HCT116 (cell line): ENCODE data around the gene ANO6.
A peak's percentile ranks its signal among the peaks of the same experiment; 100 is the strongest.

ENCODE experiments used
- CTCF ChIP-seq, 3 experiments: fragments of 200-600 bp in 1 of 3; sonication (generic) in 1 of 3; IDR thresholded peaks in 2 of 3; conservative IDR thresholded peaks in 1 of 3; 2 replicates each; pipeline ENCODE4 v1.5.1; 2012 to 2017; ENCODE audit warnings: low read depth in 2 of 3, low read length in 2 of 3, antibody characterized with exemption in 1 of 3, borderline replicate concordance in 1 of 3, control low read depth in 1 of 3, mild to moderate bottlenecking in 1 of 3, mixed read lengths in 1 of 3, mixed run types in 1 of 3, moderate library complexity in 1 of 3; ENCODE audit not compliant: insufficient read depth in 1 of 3
- EGR1 ChIP-seq: IDR thresholded peaks from 2 replicates; pipeline ENCODE4 v1.6.1; 2012; ENCODE audit warnings: low read depth
- EZH2phosphoT487 ChIP-seq: fragments of 200-600 bp; IDR thresholded peaks from 2 replicates; pipeline ENCODE4 v1.6.1; 2018; ENCODE audit warnings: antibody characterized with exemption, borderline replicate concordance
- POLR2A ChIP-seq: IDR thresholded peaks from 2 replicates; pipeline ENCODE4 v1.7.0; 2011; ENCODE audit warnings: borderline replicate concordance; ENCODE audit not compliant: insufficient read depth, insufficient read length; ENCODE audit errors: extremely low read depth
- RAD21 ChIP-seq: IDR thresholded peaks from 2 replicates; pipeline ENCODE4 v1.6.1; 2012; ENCODE audit warnings: low read depth, mild to moderate bottlenecking
- SP1 ChIP-seq: IDR thresholded peaks from 2 replicates; pipeline ENCODE4 v1.6.1; 2012; ENCODE audit warnings: low read depth
- SRF ChIP-seq: IDR thresholded peaks from 2 replicates; pipeline ENCODE4 v1.6.1; 2012; ENCODE audit warnings: low read depth
- YY1 ChIP-seq: IDR thresholded peaks from 2 replicates; pipeline ENCODE4 v1.6.1; 2011; ENCODE audit warnings: low read length, low read depth, moderate library complexity, mild to moderate bottlenecking; ENCODE audit not compliant: insufficient replicate concordance; ENCODE audit errors: extremely low read depth
- TF ChIP-seq, protein P1 (sequence below): IDR thresholded peaks from 2 replicates; pipeline ENCODE4 v1.6.1; 2012

DNA sequence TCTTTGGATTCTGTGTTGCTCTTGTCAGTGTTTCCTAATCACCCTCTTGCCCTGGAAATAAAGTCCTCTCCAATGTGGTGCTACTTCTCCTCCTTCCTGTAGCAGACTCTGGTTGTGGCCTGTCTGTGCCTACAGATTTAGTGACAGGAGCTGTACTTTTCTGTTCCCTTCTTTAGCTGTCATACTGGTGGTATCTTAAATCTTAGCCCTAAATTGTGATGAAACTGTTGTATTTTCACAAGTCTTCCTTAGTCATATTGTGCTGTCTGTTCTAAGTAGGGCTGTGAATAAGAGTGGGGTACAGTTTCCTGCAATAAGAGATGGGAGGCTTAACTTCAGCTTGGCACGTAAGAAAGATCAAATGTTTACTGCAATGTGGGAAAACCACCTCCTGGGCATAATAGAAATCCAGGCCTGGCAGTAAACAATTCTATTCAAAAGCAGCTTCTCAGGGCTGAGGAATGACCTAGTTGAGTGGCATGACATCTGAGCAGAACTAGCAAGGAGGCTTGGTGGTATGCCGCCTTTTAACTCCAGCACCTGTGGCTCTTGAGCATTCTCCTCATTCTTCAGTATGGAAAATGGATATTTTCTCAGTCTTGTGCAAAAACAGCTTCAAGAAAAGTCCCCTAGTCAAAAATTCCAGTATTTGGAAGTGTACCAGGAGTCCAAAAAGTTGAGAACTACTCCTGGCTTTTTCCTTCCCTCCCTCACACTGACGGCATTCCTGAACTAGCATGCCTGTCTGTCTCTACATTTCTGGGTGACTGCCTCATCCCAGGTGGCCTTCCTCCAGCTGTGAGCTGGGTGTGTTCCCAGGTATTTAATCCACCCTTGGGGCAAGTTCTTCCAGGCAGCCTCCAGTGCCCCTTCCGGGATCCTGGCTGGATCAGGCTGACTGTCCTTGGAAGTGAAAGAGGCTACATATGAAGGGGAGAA, 19.5 kb downstream of the ANO6 start:
- TF ChIP-seq, protein P1, sequence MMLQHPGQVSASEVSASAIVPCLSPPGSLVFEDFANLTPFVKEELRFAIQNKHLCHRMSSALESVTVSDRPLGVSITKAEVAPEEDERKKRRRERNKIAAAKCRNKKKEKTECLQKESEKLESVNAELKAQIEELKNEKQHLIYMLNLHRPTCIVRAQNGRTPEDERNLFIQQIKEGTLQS, result peak; percentile 85
- peak; percentile 92 for TF ChIP-seq SP1
- no peak for TF ChIP-seq EGR1
- peak; percentile 32 for TF ChIP-seq YY1
- no peak for TF ChIP-seq EZH2phosphoT487
- no peak for TF ChIP-seq POLR2A
- no peak for TF ChIP-seq CTCF (IDR thresholded peaks at IDR 0.05 in 2 of 3, conservative IDR thresholded peaks at IDR 0.05 in 1 of 3; ENCODE audit: borderline replicate concordance in 1 of 3, insufficient read depth in 1 of 3, low read depth in 2 of 3, low read length in 2 of 3)
- no peak for TF ChIP-seq RAD21
- 0 out of 2 replicates have a peak, but pooled peaks have one; percentile 35 for TF ChIP-seq SRF
